Nucleus accumbens (tissue), 56 donors: ENCODE data around the gene PLEKHG3.

Source experiments
- DNase-seq, 56 donors: peaks; one replicate each; lab custom pipeline; 2025; lab: John Stamatoyannopoulos, UW

The PLEKHG3 gene

GRCh38 chr14:64770751-64771150 is 66.5 kb downstream of the PLEKHG3 start:
- DNase-seq: no peak

GRCh38 chr14:64771161-64771560 is 66.9 kb downstream of the PLEKHG3 start:
- DNase-seq: no peak

- DNase-seq: no peak
These were observed 68.2 kb downstream of the PLEKHG3 start for GRCh38 chr14:64772397-64772950.

- DNase-seq: no peak
These were observed 68.8 kb downstream of the PLEKHG3 start for GRCh38 chr14:64773046-64773445.

- no peak for DNase-seq
These were observed 69.4 kb downstream of the PLEKHG3 start for GRCh38 chr14:64773577-64773976.

- no peak for DNase-seq
These were observed 70.0 kb downstream of the PLEKHG3 start for GRCh38 chr14:64774272-64774671.

GRCh38 chr14:64775081-64775777 is 71.0 kb downstream of the PLEKHG3 start:
- DNase-seq: no peak

GRCh38 chr14:64777461-64777860 is 73.2 kb downstream of the PLEKHG3 start:
- peak in 4 of 56 donors; percentile 8 to 14 (median 10) for DNase-seq

- no peak for DNase-seq
These were observed 74.0 kb downstream of the PLEKHG3 start for GRCh38 chr14:64778104-64778754.

GRCh38 chr14:64779472-64779871 is 75.2 kb downstream of the PLEKHG3 start:
- DNase-seq: no peak

- DNase-seq: no peak
These were observed 78.0 kb downstream of the PLEKHG3 start for GRCh38 chr14:64782196-64782595.

- no peak for DNase-seq
These were observed 79.8 kb downstream of the PLEKHG3 start for GRCh38 chr14:64784006-64784405.

- no peak for DNase-seq
These were observed 82.3 kb downstream of the PLEKHG3 start for GRCh38 chr14:64786296-64787149.

GRCh38 chr14:64787619-64788018 is 83.4 kb downstream of the PLEKHG3 start:
- no peak for DNase-seq

- no peak for DNase-seq
These were observed 84.5 kb downstream of the PLEKHG3 start for GRCh38 chr14:64788706-64789105.

GRCh38 chr14:64789696-64790095 is 85.5 kb downstream of the PLEKHG3 start:
- no peak for DNase-seq

GRCh38 chr14:64790478-64790877 is 86.3 kb downstream of the PLEKHG3 start:
- no peak for DNase-seq

- no peak for DNase-seq
These were observed 88.0 kb downstream of the PLEKHG3 start for GRCh38 chr14:64792231-64792630.

- no peak for DNase-seq
These were observed 88.8 kb downstream of the PLEKHG3 start for GRCh38 chr14:64792871-64793560.

GRCh38 chr14:64795211-64795610 is 91.0 kb downstream of the PLEKHG3 start:
- DNase-seq: no peak
